K562 (cell line): ENCODE results near the gene DPP10. TPM values are rescaled to one million over a fixed set of nuclear protein-coding genes. Genes with fewer than 3 reads are reported as not detected.

Source experiments
- ATAC-seq: fragments of 200-7000 bp; cut with Tn5 transposase; 3 replicates; pipeline ENCODE4 v1.9.1; 2020; ENCODE audit warnings: moderate library complexity
- BruUV-seq: library from RNA; stranded (reverse); fragments of 400-500 nt; replicated peaks from 2 replicates; lab custom pipeline; 2021; lab: Mats Ljungman, UMichigan
- CTCF ChIA-PET: fragments of 300-600 bp; formaldehyde crosslinking; extraction: SDS; loops from one replicate; lab custom pipeline; 2021; ENCODE audit warnings: low intra/inter-chr PET ratio; lab: Yijun Ruan, JAX
- POLR2A ChIA-PET: fragments of 300-600, 350-650 bp; sonication (Branson Sonifier 250); formaldehyde crosslinking; extraction: SDS; loops from one replicate; lab custom pipeline; 2021; ENCODE audit warnings: antibody characterized with exemption, inconsistent platforms; lab: Yijun Ruan, JAX
- DNase-seq, 4 experiments: peaks; one replicate each; pipeline versions ENCODE4 v3.0.0 to v3.0.0-alpha.2; 2011 to 2018; ENCODE audit warnings: low spot score in 3 of 4, mixed read lengths in 3 of 4; ENCODE audit errors: extremely low read depth in 1 of 4
- FAIRE-seq: peaks from 2 replicates; lab custom pipeline; 2011; peaks lifted over from hg19 to GRCh38; lab: Jason Lieb, UNC
- H2AFZ ChIP-seq: 2 replicates; pipeline ENCODE4 v1.6.0; 2011; ENCODE audit warnings: low read depth, low read length, control low read depth, inconsistent platforms
- H3K27ac ChIP-seq: fragments of 200-600 bp; 3 replicates; pipeline ENCODE4 v1.8.0; 2011; ENCODE audit warnings: low read depth, mild to moderate bottlenecking, control low read depth, inconsistent platforms, low read length, moderate library complexity, mixed read lengths; ENCODE audit errors: extremely low read depth
- H3K27me3 ChIP-seq, 2 experiments: fragments of 300-600 bp in 1 of 2; 2 replicates in 1 of 2; 3 replicates in 1 of 2; pipeline versions ENCODE4 v1.6.0 to v1.8.0; 2011; ENCODE audit warnings: inconsistent platforms in 2 of 2, low read length in 2 of 2, mild to moderate bottlenecking in 1 of 2, mixed read lengths in 1 of 2, moderate library complexity in 1 of 2; ENCODE audit not compliant: control insufficient read depth in 2 of 2, insufficient read depth in 2 of 2
- H3K36me3 ChIP-seq: fragments of 300-600 bp; 3 replicates; pipeline ENCODE4 v1.8.0; 2011; ENCODE audit warnings: mild to moderate bottlenecking, low read length, inconsistent platforms; ENCODE audit not compliant: control insufficient read depth, insufficient read depth
- H3K4me1 ChIP-seq, 2 experiments: fragments of 200-600 bp in 1 of 2; replicated peaks in 1 of 2; 2 replicates in 1 of 2; 3 replicates in 1 of 2; pipeline versions ENCODE4 v1.5.1 to v1.8.0; 2011; ENCODE audit warnings: inconsistent platforms in 2 of 2, low read length in 2 of 2, mild to moderate bottlenecking in 1 of 2, mixed read lengths in 1 of 2, moderate library complexity in 1 of 2; ENCODE audit not compliant: control insufficient read depth in 2 of 2, insufficient read depth in 2 of 2
- H3K4me2 ChIP-seq: 2 replicates; pipeline ENCODE4 v1.6.1; 2011; ENCODE audit warnings: low read length, control low read depth, inconsistent platforms, mixed read lengths; ENCODE audit not compliant: insufficient read depth
- H3K4me3 ChIP-seq: fragments of 200-600 bp; sonication (generic), shearing (Covaris generic); 2 replicates; pipeline ENCODE4 v1.5.1; 2016; ENCODE audit warnings: control low read depth, inconsistent platforms
- H3K79me2 ChIP-seq: fragments of 200-600 bp; 3 replicates; pipeline ENCODE4 v1.8.0; 2011; ENCODE audit warnings: low read length, inconsistent platforms; ENCODE audit not compliant: control insufficient read depth, insufficient read depth
- H3K9ac ChIP-seq, 2 experiments: 2 replicates each; pipeline versions ENCODE4 v1.6.0 to v1.6.1; 2011; ENCODE audit warnings: low read depth in 2 of 2, low read length in 2 of 2, control low read depth in 1 of 2, inconsistent platforms in 1 of 2, mild to moderate bottlenecking in 1 of 2, mixed read lengths in 1 of 2; ENCODE audit not compliant: insufficient read depth in 1 of 2
- H3K9me1 ChIP-seq: one replicate; pipeline ENCODE4 v1.6.0; 2011; ENCODE audit warnings: inconsistent platforms, mild to moderate bottlenecking, low read length, moderate library complexity; ENCODE audit not compliant: control insufficient read depth, insufficient read depth
- H3K9me3 ChIP-seq: replicated peaks from 2 replicates; pipeline ENCODE4 v1.5.1; 2011; ENCODE audit warnings: low read depth, low read length, inconsistent platforms; ENCODE audit not compliant: control insufficient read depth, insufficient read depth
- H4K20me1 ChIP-seq: replicated peaks from 2 replicates; pipeline ENCODE4 v1.6.1; 2011; ENCODE audit warnings: low read length, inconsistent platforms, mixed read lengths; ENCODE audit not compliant: control insufficient read depth, insufficient read depth
- HCFC1 ChIP-seq: IDR thresholded peaks from 2 replicates; pipeline ENCODE4 v1.6.1; 2012; ENCODE audit warnings: low read depth, low read length, improper control_type of control experiment
- PPARD ChIP-seq: fragments of 250-450 bp; sonication (Bioruptor Pico); IDR thresholded peaks from 2 replicates; pipeline ENCODE4 v1.8.0; 2022; ENCODE audit warnings: inconsistent platforms, mild to moderate bottlenecking, moderate library complexity
- SMC3 ChIP-seq: conservative IDR thresholded peaks from 2 replicates; pipeline ENCODE4 v1.6.1; 2011; ENCODE audit warnings: low read depth, low read length, improper control_type of control experiment; ENCODE audit not compliant: insufficient read depth
- TAF9B ChIP-seq: fragments of 450-650 bp; IDR thresholded peaks from 2 replicates; pipeline ENCODE4 v1.6.1; 2018; ENCODE audit warnings: mild to moderate bottlenecking; ENCODE audit not compliant: partially characterized antibody
- ZNF324 ChIP-seq: fragments of 250-450 bp; sonication (Bioruptor Pico); IDR thresholded peaks from 2 replicates; pipeline ENCODE4 v1.4.0; 2020; ENCODE audit warnings: mild to moderate bottlenecking
- ZSCAN29 ChIP-seq: fragments of 450-650 bp; IDR thresholded peaks from 2 replicates; pipeline ENCODE4 v1.6.1; 2017
- WGBS: fragments of 100-300 bp; shearing (Covaris generic); methylation state at CpG from one replicate; pipeline ENCODE4 v1.1.6; 2016; ENCODE audit warnings: low coverage, mixed read lengths; ENCODE audit not compliant: insufficient coverage; ENCODE audit errors: missing lambda C conversion rate; 5-methylcytosine and 5-hydroxymethylcytosine counted together
- in situ Hi-C: fragments of 300-500 bp; cut with MboI; formaldehyde crosslinking; loops from 4 replicates; pipeline ENCODE4 v1.15.0; 2018; ENCODE audit warnings: inconsistent platforms, mixed read lengths
- intact Hi-C: fragments of 100-400 bp; cut with micrococcal nuclease; formaldehyde crosslinking; loops from 2 replicates; pipeline ENCODE4 v1.14.2; 2022
- polyA plus RNA-seq, 8 experiments: library from polyadenylated mRNA; depleted of rRNA in 4 of 8; stranded (reverse) in 5 of 8; unstranded in 3 of 8; fragments of >200 nt; fragmentation: Nextera tagmentation in 2 of 8; fragmentation: Illumina TruSeq in 1 of 8; extraction: Ambion mirVana in 2 of 8; extraction: Trizol in 1 of 8; gene quantifications; 2 replicates each; pipeline versions ENCODE4 v1.2.1 to v1.2.3, GENCODE V29; 2011 to 2014; ENCODE audit warnings: inconsistent platforms in 1 of 8, missing spikeins in 1 of 8
- total RNA-seq, 7 experiments: library from RNA; depleted of rRNA in 6 of 7; stranded (reverse); fragments of >200 nt in 6 of 7; fragmentation: Illumina TruSeq in 2 of 7; extraction: Trizol in 2 of 7; gene quantifications; 2 replicates each; pipeline versions ENCODE4 v1.2.1 to v1.2.3, GENCODE V29; 2011 to 2021; ENCODE audit warnings: low replicate concordance in 1 of 7
- TF ChIP-seq, protein P1 (sequence below), 2 experiments: fragments of 150-350 bp in 1 of 2; IDR thresholded peaks; 2 replicates each; pipeline ENCODE4 v1.6.1; 2012 to 2016; ENCODE audit warnings: low read depth in 2 of 2, low read length in 2 of 2, mild to moderate bottlenecking in 1 of 2, moderate library complexity in 1 of 2
- TF ChIP-seq, protein P2 (sequence below): IDR thresholded peaks from 2 replicates; pipeline ENCODE4 v1.6.1; 2012; ENCODE audit warnings: low read depth, low read length, improper control_type of control experiment, borderline replicate concordance

DPP10 gene
- total and polyA plus RNA-seq, 9 of the 15 experiments (the other 6 are each of a cell fraction or from before 2014, with no cell fraction given): not detected

DNA sequence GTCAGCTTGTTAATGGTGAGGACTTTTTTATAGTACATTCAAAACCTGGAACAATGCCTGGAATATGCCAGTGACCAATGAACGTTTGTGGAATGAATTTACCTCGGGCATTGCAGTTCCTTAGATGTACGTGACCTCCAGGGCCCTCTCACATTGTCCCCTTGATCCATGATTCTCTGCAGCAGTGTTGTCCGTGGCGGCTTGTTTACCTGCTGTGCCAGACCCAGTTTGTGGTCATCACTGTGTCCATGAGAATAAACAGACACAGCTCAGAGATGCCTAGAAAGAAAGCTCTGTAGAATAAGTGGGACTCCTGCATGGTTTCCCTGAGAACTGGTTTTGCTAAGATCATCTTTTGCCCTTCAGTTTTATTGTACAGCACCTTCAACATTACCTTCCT, 1132.2 kb downstream of the DPP10 start:
- no TSS peak for BruUV-seq
- 0% methylated on average over 5 of the region's 5 CpGs for WGBS
- intact Hi-C loops: no loop called here

More for the DNA sequence above, 1132.2 kb downstream of the DPP10 start:
- Histone ChIP-seq H3K9me1 (no peaks in the 10 kb centered on the region), H3K4me1 (no peaks in the 10 kb centered on the region), H3K27ac (no peak overlapping the region), H3K36me3 (no peaks in the 10 kb centered on the region), H3K27me3 (no peaks in the 10 kb centered on the region), H3K4me2 (no peak overlapping the region), H3K4me3 (no peak overlapping the region), H2AFZ (no peak overlapping the region), H3K9me3 (peaks cover 1% of the 10 kb centered on the region; the same call in 1 of the 2 replicates)
- in situ Hi-C loops: no loop called here
- POLR2A ChIA-PET: no interaction called here
- CTCF ChIA-PET: no interaction called here
- TF ChIP-seq, protein P1, sequence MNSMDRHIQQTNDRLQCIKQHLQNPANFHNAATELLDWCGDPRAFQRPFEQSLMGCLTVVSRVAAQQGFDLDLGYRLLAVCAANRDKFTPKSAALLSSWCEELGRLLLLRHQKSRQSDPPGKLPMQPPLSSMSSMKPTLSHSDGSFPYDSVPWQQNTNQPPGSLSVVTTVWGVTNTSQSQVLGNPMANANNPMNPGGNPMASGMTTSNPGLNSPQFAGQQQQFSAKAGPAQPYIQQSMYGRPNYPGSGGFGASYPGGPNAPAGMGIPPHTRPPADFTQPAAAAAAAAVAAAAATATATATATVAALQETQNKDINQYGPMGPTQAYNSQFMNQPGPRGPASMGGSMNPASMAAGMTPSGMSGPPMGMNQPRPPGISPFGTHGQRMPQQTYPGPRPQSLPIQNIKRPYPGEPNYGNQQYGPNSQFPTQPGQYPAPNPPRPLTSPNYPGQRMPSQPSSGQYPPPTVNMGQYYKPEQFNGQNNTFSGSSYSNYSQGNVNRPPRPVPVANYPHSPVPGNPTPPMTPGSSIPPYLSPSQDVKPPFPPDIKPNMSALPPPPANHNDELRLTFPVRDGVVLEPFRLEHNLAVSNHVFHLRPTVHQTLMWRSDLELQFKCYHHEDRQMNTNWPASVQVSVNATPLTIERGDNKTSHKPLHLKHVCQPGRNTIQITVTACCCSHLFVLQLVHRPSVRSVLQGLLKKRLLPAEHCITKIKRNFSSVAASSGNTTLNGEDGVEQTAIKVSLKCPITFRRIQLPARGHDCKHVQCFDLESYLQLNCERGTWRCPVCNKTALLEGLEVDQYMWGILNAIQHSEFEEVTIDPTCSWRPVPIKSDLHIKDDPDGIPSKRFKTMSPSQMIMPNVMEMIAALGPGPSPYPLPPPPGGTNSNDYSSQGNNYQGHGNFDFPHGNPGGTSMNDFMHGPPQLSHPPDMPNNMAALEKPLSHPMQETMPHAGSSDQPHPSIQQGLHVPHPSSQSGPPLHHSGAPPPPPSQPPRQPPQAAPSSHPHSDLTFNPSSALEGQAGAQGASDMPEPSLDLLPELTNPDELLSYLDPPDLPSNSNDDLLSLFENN (IDR thresholded peaks at IDR 0.05; ENCODE audit: low read depth in 2 of 2, low read length in 2 of 2): no peak
- TF ChIP-seq SMC3: no peak
- no peak for TF ChIP-seq HCFC1
- TF ChIP-seq PPARD (CRISPR knock-in tag): no peak
- TF ChIP-seq ZSCAN29: no peak
- no peak for TF ChIP-seq ZNF324 (CRISPR knock-in tag)
- TF ChIP-seq, protein P2, sequence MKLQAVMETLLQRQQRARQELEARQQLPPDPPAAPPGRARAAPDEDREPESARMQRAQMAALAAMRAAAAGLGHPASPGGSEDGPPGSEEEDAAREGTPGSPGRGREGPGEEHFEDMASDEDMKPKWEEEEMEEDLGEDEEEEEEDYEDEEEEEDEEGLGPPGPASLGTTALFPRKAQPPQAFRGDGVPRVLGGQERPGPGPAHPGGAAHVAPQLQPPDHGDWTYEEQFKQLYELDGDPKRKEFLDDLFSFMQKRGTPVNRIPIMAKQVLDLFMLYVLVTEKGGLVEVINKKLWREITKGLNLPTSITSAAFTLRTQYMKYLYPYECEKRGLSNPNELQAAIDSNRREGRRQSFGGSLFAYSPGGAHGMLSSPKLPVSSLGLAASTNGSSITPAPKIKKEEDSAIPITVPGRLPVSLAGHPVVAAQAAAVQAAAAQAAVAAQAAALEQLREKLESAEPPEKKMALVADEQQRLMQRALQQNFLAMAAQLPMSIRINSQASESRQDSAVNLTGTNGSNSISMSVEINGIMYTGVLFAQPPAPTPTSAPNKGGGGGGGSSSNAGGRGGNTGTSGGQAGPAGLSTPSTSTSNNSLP: no peak
- no peak for TF ChIP-seq TAF9B
- TF ChIP-seq, all 486 proteins: peak for 0
- Histone ChIP-seq H3K79me2 (no peaks in the 10 kb centered on the region), H3K9ac (no peak overlapping the region), H4K20me1 (no peaks in the 10 kb centered on the region)
- ATAC-seq (no peak), FAIRE-seq (no peak), DNase-seq (no peak)
